Measurements from ENCODE around the gene COLGALT1. TPM values are rescaled to one million over a fixed set of nuclear protein-coding genes. Genes with fewer than 3 reads are reported as not detected.
A peak's percentile ranks its signal among the peaks of the same experiment; 100 is the strongest.

Gene COLGALT1
- polyA plus RNA-seq, 3 donors = 66.8 to 176 (median 68.8) TPM

DNA sequence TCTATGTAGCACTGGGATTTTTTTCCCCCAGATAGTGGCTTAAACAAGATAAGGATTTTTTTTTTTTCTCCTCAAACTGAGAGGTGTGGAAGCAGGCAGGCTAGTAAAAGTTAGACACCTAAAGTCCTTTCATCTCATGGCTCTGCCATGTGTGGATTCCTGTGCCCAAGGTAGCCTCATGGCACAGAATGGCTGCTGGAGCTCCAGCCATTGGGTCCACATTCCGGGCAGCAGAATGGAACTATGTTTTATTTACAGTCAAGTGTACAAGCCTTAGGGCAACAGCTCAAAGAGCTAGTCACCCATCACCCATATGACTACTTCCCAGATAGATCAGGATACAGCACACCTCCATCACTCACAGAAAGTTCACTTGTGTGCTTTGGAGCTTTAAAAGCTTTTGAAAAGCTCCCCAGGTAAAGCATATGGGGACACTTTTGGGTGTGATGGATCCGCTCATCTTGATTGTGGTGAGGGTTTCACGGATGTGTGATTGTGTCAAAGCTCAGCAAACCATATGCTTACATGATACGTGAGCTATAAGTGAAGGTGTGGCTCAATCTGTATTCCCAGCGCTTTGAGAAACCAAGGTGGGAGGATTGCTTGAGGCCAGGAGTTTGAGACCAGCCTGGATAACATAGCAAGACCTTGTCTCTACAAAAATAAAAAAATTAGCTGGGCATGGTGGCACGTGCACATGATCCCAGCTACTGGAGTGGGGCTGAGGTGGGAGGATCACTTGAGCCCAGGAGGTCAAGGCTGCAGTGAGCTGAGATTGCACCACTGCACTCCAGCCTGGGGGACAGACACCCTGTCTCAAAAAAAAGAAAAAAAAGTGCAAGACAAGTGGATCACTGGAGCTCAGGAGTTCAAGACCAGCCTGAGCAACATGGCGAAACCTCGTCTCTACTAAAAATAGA, 25.9 kb upstream of the COLGALT1 start:
- Mint-ChIP-seq H3K4me3 (peak overlapping the region in 1 of 2 donors; percentile 24), H3K4me1 (peaks cover 30% of the 10 kb centered on the region), H3K27ac (peak overlapping the region in 2 of 7 donors; percentile 46 to 59), H3K36me3 (peaks cover 0 to 7% of the 10 kb centered on the region in 2 donors), H3K9me3 (peaks cover 6 to 15% (median 11%) of the 10 kb centered on the region in 7 donors), H3K27me3 (ENCODE audit: low read depth in 3 of 3) (peaks cover 0 to 2% (median 0%) of the 10 kb centered on the region in 3 donors)
- intact Hi-C loops (cut with micrococcal nuclease) = no loop called here
- Histone ChIP-seq H2AFZ (ENCODE audit: insufficient read depth, low read depth, low read length, poor library complexity, severe bottlenecking) (no peak overlapping the region), H3K9me3 (replicated peaks in 1 of 2; ENCODE audit: control insufficient read depth in 1 of 2, insufficient read depth in 1 of 2, low read length in 2 of 2) (peaks cover 0 to 15% of the 10 kb centered on the region in 2 donors), H3K27ac (ENCODE audit: low read depth in 1 of 2, low read length in 2 of 2) (no peak overlapping the region), H4K20me1 (ENCODE audit: insufficient read depth, low read length) (no peaks in the 10 kb centered on the region), H3K79me2 (ENCODE audit: insufficient read depth, low read length) (no peaks in the 10 kb centered on the region), H3K9ac (ENCODE audit: insufficient read depth, low read length, poor library complexity, severe bottlenecking) (no peak overlapping the region), H3K4me1 (ENCODE audit: control insufficient read depth in 1 of 2, insufficient read depth in 2 of 2, low read length in 2 of 2) (peaks cover 10 to 22% of the 10 kb centered on the region in 2 donors), H3K4me3 (replicated peaks in 1 of 3; ENCODE audit: low read depth in 2 of 3, low read length in 3 of 3) (no peak overlapping the region), H3K27me3 (ENCODE audit: control insufficient read depth in 2 of 2, insufficient read depth in 2 of 2, low read length in 2 of 2) (no peaks in the 10 kb centered on the region), H3K36me3 (replicated peaks in 1 of 2; ENCODE audit: control insufficient read depth in 1 of 2, insufficient read depth in 2 of 2, low read length in 2 of 2) (no peaks in the 10 kb centered on the region), H3K4me2 (replicated peaks; ENCODE audit: extremely low read depth, low read length, poor library complexity, severe bottlenecking) (no peak overlapping the region)
- DNase-seq = no peak
- WGBS (ENCODE audit: insufficient coverage) = 81% methylated on average over 2 of the region's 8 CpGs
- TF ChIP-seq, protein P1, sequence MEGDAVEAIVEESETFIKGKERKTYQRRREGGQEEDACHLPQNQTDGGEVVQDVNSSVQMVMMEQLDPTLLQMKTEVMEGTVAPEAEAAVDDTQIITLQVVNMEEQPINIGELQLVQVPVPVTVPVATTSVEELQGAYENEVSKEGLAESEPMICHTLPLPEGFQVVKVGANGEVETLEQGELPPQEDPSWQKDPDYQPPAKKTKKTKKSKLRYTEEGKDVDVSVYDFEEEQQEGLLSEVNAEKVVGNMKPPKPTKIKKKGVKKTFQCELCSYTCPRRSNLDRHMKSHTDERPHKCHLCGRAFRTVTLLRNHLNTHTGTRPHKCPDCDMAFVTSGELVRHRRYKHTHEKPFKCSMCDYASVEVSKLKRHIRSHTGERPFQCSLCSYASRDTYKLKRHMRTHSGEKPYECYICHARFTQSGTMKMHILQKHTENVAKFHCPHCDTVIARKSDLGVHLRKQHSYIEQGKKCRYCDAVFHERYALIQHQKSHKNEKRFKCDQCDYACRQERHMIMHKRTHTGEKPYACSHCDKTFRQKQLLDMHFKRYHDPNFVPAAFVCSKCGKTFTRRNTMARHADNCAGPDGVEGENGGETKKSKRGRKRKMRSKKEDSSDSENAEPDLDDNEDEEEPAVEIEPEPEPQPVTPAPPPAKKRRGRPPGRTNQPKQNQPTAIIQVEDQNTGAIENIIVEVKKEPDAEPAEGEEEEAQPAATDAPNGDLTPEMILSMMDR (IDR thresholded peaks at IDR 0.05) = no peak

DNA sequence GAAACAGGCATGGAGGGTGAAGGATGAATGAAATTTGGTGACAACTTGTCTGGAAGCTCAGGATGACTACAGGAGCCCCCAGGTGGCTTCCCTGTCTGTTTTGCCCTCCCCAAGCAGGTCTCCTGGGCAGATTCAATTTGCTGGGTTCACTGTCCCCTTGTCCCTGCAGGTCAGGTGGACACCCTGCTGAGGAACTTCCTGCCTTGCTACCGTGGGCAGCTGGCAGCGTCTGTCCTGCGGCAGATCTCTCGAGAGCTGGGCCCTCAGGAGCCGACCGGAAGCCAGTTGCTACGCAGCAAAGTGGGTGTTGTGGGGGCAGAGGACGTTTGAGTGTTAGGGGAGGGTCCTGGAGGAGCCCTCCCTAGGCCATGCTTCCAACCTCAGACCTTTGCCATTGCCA, 24.9 kb upstream of the COLGALT1 start:
- H3K27ac ChIP-seq (ENCODE audit: low read depth in 1 of 2, low read length in 2 of 2) = no peak overlapping the region
- peaks cover 22% of the 10 kb centered on the region for H3K4me1 Mint-ChIP-seq
- no peak overlapping the region for H3K4me2 ChIP-seq (replicated peaks; ENCODE audit: extremely low read depth, low read length, poor library complexity, severe bottlenecking)
- no peak for DNase-seq
- no peak overlapping the region for H3K9ac ChIP-seq (ENCODE audit: insufficient read depth, low read length, poor library complexity, severe bottlenecking)
- peaks cover 0 to 11% of the 10 kb centered on the region in 2 donors for H3K9me3 ChIP-seq (replicated peaks in 1 of 2; ENCODE audit: control insufficient read depth in 1 of 2, insufficient read depth in 1 of 2, low read length in 2 of 2)
- H3K4me3 Mint-ChIP-seq = no peak overlapping the region
- H3K9me3 Mint-ChIP-seq = peaks cover 4 to 11% (median 9%) of the 10 kb centered on the region in 7 donors
- no peak overlapping the region for H3K27ac Mint-ChIP-seq
- H3K79me2 ChIP-seq (ENCODE audit: insufficient read depth, low read length) = no peaks in the 10 kb centered on the region
- peaks cover 10 to 22% of the 10 kb centered on the region in 2 donors for H3K4me1 ChIP-seq (ENCODE audit: control insufficient read depth in 1 of 2, insufficient read depth in 2 of 2, low read length in 2 of 2)
- intact Hi-C loops (cut with micrococcal nuclease) = no loop called here
- no peaks in the 10 kb centered on the region for H3K27me3 ChIP-seq (ENCODE audit: control insufficient read depth in 2 of 2, insufficient read depth in 2 of 2, low read length in 2 of 2)
- H3K4me3 ChIP-seq (replicated peaks in 1 of 3; ENCODE audit: low read depth in 2 of 3, low read length in 3 of 3) = no peak overlapping the region
- H3K36me3 Mint-ChIP-seq = no peaks in the 10 kb centered on the region
- WGBS (ENCODE audit: insufficient coverage) = 29% methylated on average over 4 of the region's 8 CpGs
- no peak overlapping the region for H2AFZ ChIP-seq (ENCODE audit: insufficient read depth, low read depth, low read length, poor library complexity, severe bottlenecking)
- TF ChIP-seq, protein P1 (IDR thresholded peaks at IDR 0.05) = no peak
- no peaks in the 10 kb centered on the region for H3K36me3 ChIP-seq (replicated peaks in 1 of 2; ENCODE audit: control insufficient read depth in 1 of 2, insufficient read depth in 2 of 2, low read length in 2 of 2)
- no peaks in the 10 kb centered on the region for H4K20me1 ChIP-seq (ENCODE audit: insufficient read depth, low read length)
- no peaks in the 10 kb centered on the region for H3K27me3 Mint-ChIP-seq (ENCODE audit: low read depth in 3 of 3)

Measured in CD14-positive monocyte (primary cell).